Liver (tissue), 9 donors: ENCODE measurements around the gene IP6K3. TPM values are rescaled to one million over a fixed set of nuclear protein-coding genes. Genes with fewer than 3 reads are reported as not detected.

Source experiments
- DNase-seq: peaks from one replicate; pipeline ENCODE4 v3.0.0-alpha.2; 2017; ENCODE audit warnings: low spot score
- H3K27ac ChIP-seq, 2 donors: one replicate each; pipeline ENCODE4 v1.7.0; 2013; ENCODE audit warnings: inconsistent platforms in 2 of 2, low read length in 2 of 2, control low read depth in 1 of 2, low read depth in 1 of 2, mild to moderate bottlenecking in 1 of 2
- H3K27me3 ChIP-seq, 4 donors: one replicate each; pipeline versions ENCODE4 v1.6.1 to v1.7.0; 2013; ENCODE audit warnings: low read length in 3 of 4, inconsistent platforms in 1 of 4, mild to moderate bottlenecking in 1 of 4, moderate library complexity in 1 of 4; ENCODE audit not compliant: control insufficient read depth in 4 of 4, insufficient read depth in 4 of 4
- H3K36me3 ChIP-seq, 4 donors: one replicate each; pipeline versions ENCODE4 v1.6.1 to v1.7.0; 2013; ENCODE audit warnings: low read length in 3 of 4, mild to moderate bottlenecking in 3 of 4, low read depth in 1 of 4, moderate library complexity in 1 of 4; ENCODE audit not compliant: control insufficient read depth in 4 of 4, insufficient read depth in 3 of 4
- H3K4me1 ChIP-seq, 4 donors: one replicate each; pipeline versions ENCODE4 v1.6.1 to v1.7.0; 2013; ENCODE audit warnings: low read length in 3 of 4, mild to moderate bottlenecking in 3 of 4, moderate library complexity in 1 of 4; ENCODE audit not compliant: control insufficient read depth in 4 of 4, insufficient read depth in 4 of 4
- H3K4me3 ChIP-seq, 3 donors: one replicate each; pipeline versions ENCODE4 v1.6.1 to v1.7.0; 2013; ENCODE audit warnings: low read length in 3 of 3, control low read depth in 1 of 3, low read depth in 1 of 3, mild to moderate bottlenecking in 1 of 3
- H3K9ac ChIP-seq, 2 donors: one replicate each; pipeline ENCODE4 v1.7.0; 2013; ENCODE audit warnings: low read length in 2 of 2, mild to moderate bottlenecking in 2 of 2, moderate library complexity in 2 of 2, control low read depth in 1 of 2, low read depth in 1 of 2
- H3K9me3 ChIP-seq, 4 donors: one replicate each; pipeline versions ENCODE4 v1.6.1 to v1.7.0; 2013; ENCODE audit warnings: low read length in 3 of 4; ENCODE audit not compliant: control insufficient read depth in 4 of 4
- EGR1 ChIP-seq, 2 donors: IDR thresholded peaks; 2 replicates each; pipeline ENCODE4 v1.6.1; 2016 to 2018; ENCODE audit warnings: antibody characterized with exemption in 2 of 2, low read depth in 2 of 2
- FOXA1 ChIP-seq: IDR thresholded peaks from 2 replicates; pipeline ENCODE4 v1.6.1; 2016; ENCODE audit warnings: antibody characterized with exemption
- FOXA2 ChIP-seq: IDR thresholded peaks from 2 replicates; pipeline ENCODE4 v1.6.1; 2016; ENCODE audit warnings: antibody characterized with exemption
- GABPA ChIP-seq, 2 donors: IDR thresholded peaks in 1 of 2; conservative IDR thresholded peaks in 1 of 2; 2 replicates each; pipeline ENCODE4 v1.6.1; 2016; ENCODE audit warnings: antibody characterized with exemption in 2 of 2, mild to moderate bottlenecking in 1 of 2, moderate library complexity in 1 of 2
- HNF4A ChIP-seq, 2 donors: conservative IDR thresholded peaks; 2 replicates each; pipeline ENCODE4 v1.6.1; 2016; ENCODE audit warnings: antibody characterized with exemption in 2 of 2, mild to moderate bottlenecking in 2 of 2
- HNF4G ChIP-seq: IDR thresholded peaks from 2 replicates; pipeline ENCODE4 v1.6.1; 2016; ENCODE audit warnings: antibody characterized with exemption
- JUND ChIP-seq, 2 donors: IDR thresholded peaks; 2 replicates each; pipeline ENCODE4 v1.6.1; 2016; ENCODE audit warnings: antibody characterized with exemption in 2 of 2
- NR2F2 ChIP-seq: IDR thresholded peaks from 2 replicates; pipeline ENCODE4 v1.6.1; 2016; ENCODE audit warnings: antibody characterized with exemption
- RAD21 ChIP-seq, 2 donors: IDR thresholded peaks; 2 replicates each; pipeline ENCODE4 v1.6.1; 2016; ENCODE audit warnings: antibody characterized with exemption in 2 of 2, mild to moderate bottlenecking in 2 of 2
- RXRA ChIP-seq, 2 donors: IDR thresholded peaks; 2 replicates each; pipeline ENCODE4 v1.6.1; 2017 to 2018; ENCODE audit warnings: antibody characterized with exemption in 2 of 2, mild to moderate bottlenecking in 1 of 2
- SP1 ChIP-seq: IDR thresholded peaks from 2 replicates; pipeline ENCODE4 v1.6.1; 2018; ENCODE audit warnings: antibody characterized with exemption, mild to moderate bottlenecking
- TAF1 ChIP-seq: conservative IDR thresholded peaks from 2 replicates; pipeline ENCODE4 v1.6.1; 2016; ENCODE audit warnings: antibody characterized with exemption, mild to moderate bottlenecking
- YY1 ChIP-seq: IDR thresholded peaks from 2 replicates; pipeline ENCODE4 v1.6.1; 2016; ENCODE audit warnings: antibody characterized with exemption, mild to moderate bottlenecking
- WGBS: extraction: QIAGEN DNeasy Blood & Tissue Kit; methylation state at CpG from one replicate; pipeline ENCODE4 v1.1.7; 2013; 5-methylcytosine and 5-hydroxymethylcytosine counted together
- polyA plus RNA-seq, 2 donors: library from polyadenylated mRNA; stranded (reverse) in 1 of 2; unstranded in 1 of 2; fragments of 200-250 nt in 1 of 2; fragments of >200 nt in 1 of 2; fragmentation: Nextera tagmentation in 1 of 2; extraction: Ambion mirVana in 1 of 2; gene quantifications; one replicate each; pipeline versions ENCODE4 v1.2.1 to v1.2.3, GENCODE V29; 2013 to 2015
- total RNA-seq, 2 donors: library from RNA; depleted of rRNA; stranded (reverse); fragments of >200 nt; gene quantifications; one replicate each; pipeline ENCODE4 v1.2.3, GENCODE V29; 2014
- TF ChIP-seq, protein P1 (sequence below): IDR thresholded peaks from 2 replicates; pipeline ENCODE4 v1.6.1; 2016; ENCODE audit warnings: antibody characterized with exemption
- TF ChIP-seq, protein P2 (sequence below): IDR thresholded peaks from 2 replicates; pipeline ENCODE4 v1.6.1; 2016; ENCODE audit warnings: antibody characterized with exemption
- TF ChIP-seq, protein P3 (sequence below): fragments of 150-350 bp; IDR thresholded peaks from 2 replicates; pipeline ENCODE4 v1.5.1; 2017; ENCODE audit warnings: improper control_type of control experiment, low read depth, low read length; ENCODE audit not compliant: missing input control
- TF ChIP-seq, protein P4 (sequence below): IDR thresholded peaks from 2 replicates; pipeline ENCODE4 v1.6.1; 2016; ENCODE audit warnings: antibody characterized with exemption
- TF ChIP-seq, protein P5 (sequence below): IDR thresholded peaks from 2 replicates; pipeline ENCODE4 v1.6.1; 2016; ENCODE audit warnings: antibody characterized with exemption, mild to moderate bottlenecking
- donor health status: healthy.
- donor health status: healthy.
- donor health status: healthy.
- donor health status: healthy.
- donor health status: healthy.

Gene IP6K3
- total and polyA plus RNA-seq, 4 donors, result 1.5 to 12.9 (median 6.7) TPM

DNA sequence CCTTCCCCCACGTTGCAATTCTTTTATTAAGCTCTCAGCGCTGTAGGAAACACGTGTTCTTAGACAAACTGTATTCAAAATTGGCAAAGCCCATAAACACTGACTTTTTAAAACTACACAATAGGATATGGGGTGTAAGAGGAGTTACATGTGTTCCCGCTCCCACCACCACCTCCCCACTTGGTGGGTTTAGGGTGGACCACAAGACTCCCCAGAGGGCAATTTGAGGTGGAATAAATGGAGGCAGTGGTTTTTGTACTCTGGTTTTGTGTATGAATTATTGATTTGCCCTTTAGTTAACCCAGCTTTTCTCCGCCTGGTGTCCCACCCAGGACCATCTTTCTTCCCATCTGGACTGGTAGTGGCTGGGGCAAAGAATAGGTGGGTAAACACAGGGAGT is 38.9 kb downstream of the IP6K3 start:
- DNase-seq, result no peak
- no peak overlapping the region for H3K27ac ChIP-seq
- H3K4me1 ChIP-seq, result peaks cover 0 to 16% (median 10%) of the 10 kb centered on the region in 4 donors
- TF ChIP-seq, protein P1, sequence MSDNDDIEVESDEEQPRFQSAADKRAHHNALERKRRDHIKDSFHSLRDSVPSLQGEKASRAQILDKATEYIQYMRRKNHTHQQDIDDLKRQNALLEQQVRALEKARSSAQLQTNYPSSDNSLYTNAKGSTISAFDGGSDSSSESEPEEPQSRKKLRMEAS, result no peak
- TF ChIP-seq JUND (IDR thresholded peaks at IDR 0.05), result no peak
- TF ChIP-seq NR2F2, result no peak
- H3K27me3 ChIP-seq, result no peaks in the 10 kb centered on the region
- H3K4me3 ChIP-seq, result no peak overlapping the region
- no peak overlapping the region for H3K9ac ChIP-seq
- peaks cover 0 to 8% (median 2%) of the 10 kb centered on the region in 4 donors for H3K36me3 ChIP-seq
- no peaks in the 10 kb centered on the region for H3K9me3 ChIP-seq
- WGBS, result 88% methylated on average over 5 of the region's 5 CpGs

DNA sequence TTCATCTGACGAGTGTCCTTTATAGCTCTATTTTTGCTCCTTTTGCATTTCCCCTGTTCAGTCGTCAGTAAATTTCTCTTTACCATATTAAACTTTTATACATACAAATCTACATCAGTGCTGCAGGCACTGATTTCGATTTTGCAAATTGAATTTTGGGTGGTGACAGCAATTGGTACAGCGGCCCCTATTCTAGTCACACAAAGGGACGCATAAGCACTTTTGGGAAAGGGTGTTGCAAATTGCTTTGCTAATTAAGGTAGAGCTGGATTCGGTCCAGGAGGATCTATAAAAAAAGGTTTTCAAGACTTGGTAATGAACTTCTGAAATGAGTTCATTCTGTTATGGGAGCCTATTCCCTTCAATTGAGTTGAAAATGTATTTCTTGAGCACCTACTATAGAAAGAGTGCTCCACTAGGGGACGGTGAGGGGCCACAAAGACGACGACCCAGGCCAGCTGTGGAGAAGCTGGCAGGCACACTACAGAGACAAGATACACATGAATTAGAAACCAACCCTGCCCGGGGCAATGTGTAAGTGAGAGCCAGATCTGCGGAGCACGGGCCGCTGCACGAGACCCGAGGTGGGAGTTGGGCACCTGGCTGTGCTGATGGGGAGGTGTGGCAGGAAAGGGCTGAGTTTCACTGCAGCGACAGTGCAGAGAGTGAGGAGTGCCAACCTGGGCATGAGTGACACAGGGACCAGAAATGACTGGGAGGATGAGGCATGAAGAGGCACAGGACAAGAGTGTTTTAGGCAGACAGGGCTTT is 40.6 kb downstream of the IP6K3 start:
- Histone ChIP-seq H3K9me3 (no peaks in the 10 kb centered on the region), H3K9ac (no peak overlapping the region), H3K27me3 (no peaks in the 10 kb centered on the region), H3K27ac (no peak overlapping the region), H3K36me3 (peaks cover 0 to 8% (median 2%) of the 10 kb centered on the region in 4 donors), H3K4me1 (peaks cover 0 to 9% (median 7%) of the 10 kb centered on the region in 4 donors), H3K4me3 (no peak overlapping the region)
- TF ChIP-seq, protein P1, result no peak
- TF ChIP-seq RAD21 (IDR thresholded peaks at IDR 0.05) (no peak), FOXA1 (no peak), EGR1 (IDR thresholded peaks at IDR 0.05; ENCODE audit: low read depth in 2 of 2) (no peak), HNF4G (no peak), YY1 (no peak), RXRA (IDR thresholded peaks at IDR 0.05) (no peak), JUND (IDR thresholded peaks at IDR 0.05) (no peak), TAF1 (no peak), HNF4A (conservative IDR thresholded peaks at IDR 0.05) (no peak), FOXA2 (no peak), GABPA (IDR thresholded peaks at IDR 0.05 in 1 of 2, conservative IDR thresholded peaks at IDR 0.05 in 1 of 2) (no peak), NR2F2 (no peak), SP1 (no peak)
- TF ChIP-seq, protein P2, sequence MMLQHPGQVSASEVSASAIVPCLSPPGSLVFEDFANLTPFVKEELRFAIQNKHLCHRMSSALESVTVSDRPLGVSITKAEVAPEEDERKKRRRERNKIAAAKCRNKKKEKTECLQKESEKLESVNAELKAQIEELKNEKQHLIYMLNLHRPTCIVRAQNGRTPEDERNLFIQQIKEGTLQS, result no peak
- TF ChIP-seq, protein P3, sequence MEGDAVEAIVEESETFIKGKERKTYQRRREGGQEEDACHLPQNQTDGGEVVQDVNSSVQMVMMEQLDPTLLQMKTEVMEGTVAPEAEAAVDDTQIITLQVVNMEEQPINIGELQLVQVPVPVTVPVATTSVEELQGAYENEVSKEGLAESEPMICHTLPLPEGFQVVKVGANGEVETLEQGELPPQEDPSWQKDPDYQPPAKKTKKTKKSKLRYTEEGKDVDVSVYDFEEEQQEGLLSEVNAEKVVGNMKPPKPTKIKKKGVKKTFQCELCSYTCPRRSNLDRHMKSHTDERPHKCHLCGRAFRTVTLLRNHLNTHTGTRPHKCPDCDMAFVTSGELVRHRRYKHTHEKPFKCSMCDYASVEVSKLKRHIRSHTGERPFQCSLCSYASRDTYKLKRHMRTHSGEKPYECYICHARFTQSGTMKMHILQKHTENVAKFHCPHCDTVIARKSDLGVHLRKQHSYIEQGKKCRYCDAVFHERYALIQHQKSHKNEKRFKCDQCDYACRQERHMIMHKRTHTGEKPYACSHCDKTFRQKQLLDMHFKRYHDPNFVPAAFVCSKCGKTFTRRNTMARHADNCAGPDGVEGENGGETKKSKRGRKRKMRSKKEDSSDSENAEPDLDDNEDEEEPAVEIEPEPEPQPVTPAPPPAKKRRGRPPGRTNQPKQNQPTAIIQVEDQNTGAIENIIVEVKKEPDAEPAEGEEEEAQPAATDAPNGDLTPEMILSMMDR, result no peak
- TF ChIP-seq, protein P4, sequence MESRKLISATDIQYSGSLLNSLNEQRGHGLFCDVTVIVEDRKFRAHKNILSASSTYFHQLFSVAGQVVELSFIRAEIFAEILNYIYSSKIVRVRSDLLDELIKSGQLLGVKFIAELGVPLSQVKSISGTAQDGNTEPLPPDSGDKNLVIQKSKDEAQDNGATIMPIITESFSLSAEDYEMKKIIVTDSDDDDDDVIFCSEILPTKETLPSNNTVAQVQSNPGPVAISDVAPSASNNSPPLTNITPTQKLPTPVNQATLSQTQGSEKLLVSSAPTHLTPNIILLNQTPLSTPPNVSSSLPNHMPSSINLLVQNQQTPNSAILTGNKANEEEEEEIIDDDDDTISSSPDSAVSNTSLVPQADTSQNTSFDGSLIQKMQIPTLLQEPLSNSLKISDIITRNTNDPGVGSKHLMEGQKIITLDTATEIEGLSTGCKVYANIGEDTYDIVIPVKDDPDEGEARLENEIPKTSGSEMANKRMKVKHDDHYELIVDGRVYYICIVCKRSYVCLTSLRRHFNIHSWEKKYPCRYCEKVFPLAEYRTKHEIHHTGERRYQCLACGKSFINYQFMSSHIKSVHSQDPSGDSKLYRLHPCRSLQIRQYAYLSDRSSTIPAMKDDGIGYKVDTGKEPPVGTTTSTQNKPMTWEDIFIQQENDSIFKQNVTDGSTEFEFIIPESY, result no peak
- TF ChIP-seq, protein P5, sequence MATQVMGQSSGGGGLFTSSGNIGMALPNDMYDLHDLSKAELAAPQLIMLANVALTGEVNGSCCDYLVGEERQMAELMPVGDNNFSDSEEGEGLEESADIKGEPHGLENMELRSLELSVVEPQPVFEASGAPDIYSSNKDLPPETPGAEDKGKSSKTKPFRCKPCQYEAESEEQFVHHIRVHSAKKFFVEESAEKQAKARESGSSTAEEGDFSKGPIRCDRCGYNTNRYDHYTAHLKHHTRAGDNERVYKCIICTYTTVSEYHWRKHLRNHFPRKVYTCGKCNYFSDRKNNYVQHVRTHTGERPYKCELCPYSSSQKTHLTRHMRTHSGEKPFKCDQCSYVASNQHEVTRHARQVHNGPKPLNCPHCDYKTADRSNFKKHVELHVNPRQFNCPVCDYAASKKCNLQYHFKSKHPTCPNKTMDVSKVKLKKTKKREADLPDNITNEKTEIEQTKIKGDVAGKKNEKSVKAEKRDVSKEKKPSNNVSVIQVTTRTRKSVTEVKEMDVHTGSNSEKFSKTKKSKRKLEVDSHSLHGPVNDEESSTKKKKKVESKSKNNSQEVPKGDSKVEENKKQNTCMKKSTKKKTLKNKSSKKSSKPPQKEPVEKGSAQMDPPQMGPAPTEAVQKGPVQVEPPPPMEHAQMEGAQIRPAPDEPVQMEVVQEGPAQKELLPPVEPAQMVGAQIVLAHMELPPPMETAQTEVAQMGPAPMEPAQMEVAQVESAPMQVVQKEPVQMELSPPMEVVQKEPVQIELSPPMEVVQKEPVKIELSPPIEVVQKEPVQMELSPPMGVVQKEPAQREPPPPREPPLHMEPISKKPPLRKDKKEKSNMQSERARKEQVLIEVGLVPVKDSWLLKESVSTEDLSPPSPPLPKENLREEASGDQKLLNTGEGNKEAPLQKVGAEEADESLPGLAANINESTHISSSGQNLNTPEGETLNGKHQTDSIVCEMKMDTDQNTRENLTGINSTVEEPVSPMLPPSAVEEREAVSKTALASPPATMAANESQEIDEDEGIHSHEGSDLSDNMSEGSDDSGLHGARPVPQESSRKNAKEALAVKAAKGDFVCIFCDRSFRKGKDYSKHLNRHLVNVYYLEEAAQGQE, result no peak
- WGBS, result 91% methylated on average over 16 of the region's 16 CpGs
- no peak for DNase-seq
